H9 (cell line): Measurements from ENCODE around the gene SLC37A4. TPM values are rescaled to one million over a fixed set of nuclear protein-coding genes. Genes with fewer than 3 reads are reported as not detected.

Source experiments
- DNase-seq: peaks from one replicate; pipeline ENCODE4 v3.0.0-alpha.2; 2017
- H2AFZ ChIP-seq: one replicate; pipeline ENCODE4 v1.6.1; 2013; ENCODE audit warnings: mild to moderate bottlenecking, low read length, control low read depth, moderate library complexity
- H2AK5ac ChIP-seq: 2 replicates; pipeline ENCODE4 v1.6.1; 2013; ENCODE audit warnings: low read length, control low read depth, mixed read lengths; ENCODE audit not compliant: insufficient read length
- H2BK120ac ChIP-seq: one replicate; pipeline ENCODE4 v1.6.1; 2013; ENCODE audit warnings: low read depth, mild to moderate bottlenecking, low read length, control low read depth, inconsistent platforms; ENCODE audit not compliant: poor library complexity, severe bottlenecking
- H2BK12ac ChIP-seq: 2 replicates; pipeline ENCODE4 v1.6.1; 2013; ENCODE audit warnings: low read length, control low read depth, mixed read lengths, low read depth; ENCODE audit not compliant: insufficient read length
- H2BK15ac ChIP-seq: 2 replicates; pipeline ENCODE4 v1.6.1; 2013; ENCODE audit warnings: low read depth, low read length, control low read depth
- H2BK20ac ChIP-seq: one replicate; pipeline ENCODE4 v1.6.1; 2013; ENCODE audit warnings: low read depth, mild to moderate bottlenecking, low read length, control low read depth, inconsistent platforms; ENCODE audit not compliant: poor library complexity, severe bottlenecking
- H2BK5ac ChIP-seq: 2 replicates; pipeline ENCODE4 v1.6.1; 2013; ENCODE audit warnings: low read length, control low read depth, mixed read lengths; ENCODE audit not compliant: insufficient read length
- H3K14ac ChIP-seq: 2 replicates; pipeline ENCODE4 v1.6.1; 2013; ENCODE audit warnings: low read length, control low read depth; ENCODE audit not compliant: insufficient read depth
- H3K18ac ChIP-seq: 2 replicates; pipeline ENCODE4 v1.6.1; 2013; ENCODE audit warnings: low read depth, mild to moderate bottlenecking, mixed read lengths, low read length, control low read depth; ENCODE audit not compliant: insufficient read length
- H3K23ac ChIP-seq: 2 replicates; pipeline ENCODE4 v1.6.1; 2013; ENCODE audit warnings: low read length, control low read depth, mixed read lengths, low read depth; ENCODE audit not compliant: insufficient read length
- H3K23me2 ChIP-seq: 2 replicates; pipeline ENCODE4 v1.6.1; 2013; ENCODE audit warnings: low read depth, mild to moderate bottlenecking, mixed read lengths, low read length, control low read depth; ENCODE audit not compliant: insufficient read length, poor library complexity, severe bottlenecking
- H3K27ac ChIP-seq: 2 replicates; pipeline ENCODE4 v1.5.1; 2013; ENCODE audit warnings: low read length, control low read depth, mixed read lengths, low read depth; ENCODE audit not compliant: insufficient read length
- H3K27me3 ChIP-seq: 2 replicates; pipeline ENCODE4 v1.6.1; 2013; ENCODE audit warnings: low read length, control low read depth, inconsistent platforms; ENCODE audit not compliant: insufficient read depth
- H3K4ac ChIP-seq: 2 replicates; pipeline ENCODE4 v1.6.1; 2013; ENCODE audit warnings: low read depth, mild to moderate bottlenecking, control low read depth, inconsistent platforms, low read length, moderate library complexity
- H3K4me1 ChIP-seq: 2 replicates; pipeline ENCODE4 v1.6.1; 2013; ENCODE audit warnings: low read length, control low read depth, inconsistent platforms; ENCODE audit not compliant: insufficient read depth
- H3K4me2 ChIP-seq: 2 replicates; pipeline ENCODE4 v1.6.1; 2013; ENCODE audit warnings: low read length, control low read depth, mixed read lengths; ENCODE audit not compliant: insufficient read length, insufficient read depth
- H3K56ac ChIP-seq: 2 replicates; pipeline ENCODE4 v1.6.1; 2013; ENCODE audit warnings: low read depth, mild to moderate bottlenecking, mixed read lengths, low read length, control low read depth; ENCODE audit not compliant: insufficient read length
- H3K79me1 ChIP-seq: 2 replicates; pipeline ENCODE4 v1.6.1; 2013; ENCODE audit warnings: low read depth, mild to moderate bottlenecking, moderate library complexity, low read length, control low read depth, inconsistent platforms; ENCODE audit not compliant: insufficient read depth, poor library complexity, severe bottlenecking
- H3K79me2 ChIP-seq: 2 replicates; pipeline ENCODE4 v1.6.1; 2013; ENCODE audit warnings: low read length, control low read depth, inconsistent platforms; ENCODE audit not compliant: insufficient read depth
- H3K9ac ChIP-seq: 2 replicates; pipeline ENCODE4 v1.6.1; 2013; ENCODE audit warnings: low read length, control low read depth, mixed read lengths; ENCODE audit not compliant: insufficient read length; ENCODE audit errors: extremely low read depth
- H3K9me3 ChIP-seq: one replicate; pipeline ENCODE4 v1.6.1; 2013; ENCODE audit warnings: low read depth, low read length, inconsistent platforms; ENCODE audit not compliant: control insufficient read depth
- H3T11ph ChIP-seq: one replicate; pipeline ENCODE4 v1.6.1; 2013; ENCODE audit warnings: mild to moderate bottlenecking, low read length, control low read depth, inconsistent platforms
- H4K20me1 ChIP-seq: one replicate; pipeline ENCODE4 v1.6.1; 2013; ENCODE audit not compliant: control insufficient read depth, insufficient read length, insufficient read depth
- H4K5ac ChIP-seq: 2 replicates; pipeline ENCODE4 v1.6.1; 2013; ENCODE audit warnings: low read depth, mild to moderate bottlenecking, mixed read lengths, low read length, control low read depth; ENCODE audit not compliant: insufficient read length
- H4K8ac ChIP-seq: replicated peaks from 2 replicates; pipeline ENCODE4 v1.6.1; 2013; ENCODE audit warnings: low read length, control low read depth, mixed read lengths, low read depth; ENCODE audit not compliant: insufficient read length
- H4K91ac ChIP-seq: 2 replicates; pipeline ENCODE4 v1.6.1; 2013; ENCODE audit warnings: low read depth, mild to moderate bottlenecking, moderate library complexity, mixed read lengths, low read length, control low read depth; ENCODE audit not compliant: insufficient read length
- H3K27ac Mint-ChIP-seq, 3 experiments: 2 replicates in 2 of 3; 3 replicates in 1 of 3; pipeline ENCODE4 v1.8.0; 2020 to 2021; ENCODE audit warnings: mixed read lengths in 3 of 3, mild to moderate bottlenecking in 1 of 3, moderate library complexity in 1 of 3
- H3K27me3 Mint-ChIP-seq: 2 replicates; pipeline ENCODE4 v1.8.0; 2021; ENCODE audit warnings: low read depth, mild to moderate bottlenecking, moderate library complexity, mixed read lengths
- H3K36me3 Mint-ChIP-seq, 3 experiments: 2 replicates in 2 of 3; 3 replicates in 1 of 3; pipeline ENCODE4 v1.8.0; 2020 to 2021; ENCODE audit warnings: low read depth in 3 of 3, mixed read lengths in 3 of 3; ENCODE audit not compliant: insufficient read depth in 1 of 3
- H3K4me1 Mint-ChIP-seq, 2 experiments: 2 replicates each; pipeline ENCODE4 v1.8.0; 2020; ENCODE audit warnings: mixed read lengths in 2 of 2
- H3K4me3 Mint-ChIP-seq, 2 experiments: 2 replicates in 1 of 2; 3 replicates in 1 of 2; pipeline ENCODE4 v1.8.0; 2020 to 2021; ENCODE audit warnings: mild to moderate bottlenecking in 2 of 2, mixed read lengths in 2 of 2, moderate library complexity in 1 of 2
- H3K9me3 Mint-ChIP-seq, 2 experiments: 2 replicates in 1 of 2; 3 replicates in 1 of 2; pipeline ENCODE4 v1.8.0; 2020; ENCODE audit warnings: mild to moderate bottlenecking in 2 of 2, mixed read lengths in 2 of 2, moderate library complexity in 1 of 2
- WGBS: extraction: QIAGEN DNeasy Blood & Tissue Kit; methylation state at CpG from one replicate; pipeline ENCODE4 v1.1.7; 2013; ENCODE audit warnings: missing lambda C conversion rate, low lambda C conversion rate, mixed read lengths; ENCODE audit not compliant: insufficient read length; ENCODE audit errors: extremely low coverage; 5-methylcytosine and 5-hydroxymethylcytosine counted together
- total RNA-seq: library from RNA; stranded (reverse); gene quantifications from 2 replicates; pipeline ENCODE4 v1.2.1, GENCODE V29; 2021
- TF ChIP-seq, protein P1 (sequence below): fragments of 200-600 bp; sonication (generic); conservative IDR thresholded peaks from 3 replicates; pipeline ENCODE4 v1.8.0; 2021; ENCODE audit warnings: antibody characterized with exemption, mild to moderate bottlenecking

SLC37A4 gene
- total RNA-seq, 1 experiment from 2014 or later = 41.0 TPM

- H3K27me3 ChIP-seq = no peaks in the 10 kb centered on the region
- H4K8ac ChIP-seq = no peak overlapping the region
- no peak overlapping the region for H2AFZ ChIP-seq
- Mint-ChIP-seq H3K27me3 (no peaks in the 10 kb centered on the region), H3K27ac (peak overlapping the region; percentile 87 to 98 (median 98); a peak in 6 of 7 replicates), H3K4me1 (peaks cover 17 to 18% of the 10 kb centered on the region in 2 experiments), H3K9me3 (peaks cover 0 to 1% of the 10 kb centered on the region in 2 experiments; a peak in 2 of 5 replicates), H3K36me3 (peaks cover 31 to 71% (median 54%) of the 10 kb centered on the region in 3 experiments), H3K4me3 (peak overlapping the region; percentile 95 to 99)
- H2BK5ac ChIP-seq = no peak overlapping the region
- H3K4me2 ChIP-seq = peak overlapping the region; percentile 68
- TF ChIP-seq, protein P1, sequence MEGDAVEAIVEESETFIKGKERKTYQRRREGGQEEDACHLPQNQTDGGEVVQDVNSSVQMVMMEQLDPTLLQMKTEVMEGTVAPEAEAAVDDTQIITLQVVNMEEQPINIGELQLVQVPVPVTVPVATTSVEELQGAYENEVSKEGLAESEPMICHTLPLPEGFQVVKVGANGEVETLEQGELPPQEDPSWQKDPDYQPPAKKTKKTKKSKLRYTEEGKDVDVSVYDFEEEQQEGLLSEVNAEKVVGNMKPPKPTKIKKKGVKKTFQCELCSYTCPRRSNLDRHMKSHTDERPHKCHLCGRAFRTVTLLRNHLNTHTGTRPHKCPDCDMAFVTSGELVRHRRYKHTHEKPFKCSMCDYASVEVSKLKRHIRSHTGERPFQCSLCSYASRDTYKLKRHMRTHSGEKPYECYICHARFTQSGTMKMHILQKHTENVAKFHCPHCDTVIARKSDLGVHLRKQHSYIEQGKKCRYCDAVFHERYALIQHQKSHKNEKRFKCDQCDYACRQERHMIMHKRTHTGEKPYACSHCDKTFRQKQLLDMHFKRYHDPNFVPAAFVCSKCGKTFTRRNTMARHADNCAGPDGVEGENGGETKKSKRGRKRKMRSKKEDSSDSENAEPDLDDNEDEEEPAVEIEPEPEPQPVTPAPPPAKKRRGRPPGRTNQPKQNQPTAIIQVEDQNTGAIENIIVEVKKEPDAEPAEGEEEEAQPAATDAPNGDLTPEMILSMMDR = no peak
- peak overlapping the region; percentile 81 for H3K9ac ChIP-seq
- peak overlapping the region; percentile 40 for H4K5ac ChIP-seq
- no peaks in the 10 kb centered on the region for H4K20me1 ChIP-seq
- no peaks in the 10 kb centered on the region; the same call in 1 of the 2 replicates for H3K79me2 ChIP-seq
- no peak overlapping the region for H3K56ac ChIP-seq
- H3T11ph ChIP-seq = no peak overlapping the region
- H3K18ac ChIP-seq = peak overlapping the region; percentile 23
- peaks cover 11% of the 10 kb centered on the region for H3K23me2 ChIP-seq
- peak; percentile 55 for DNase-seq
- H2BK20ac ChIP-seq = no peak overlapping the region
- H3K4me1 ChIP-seq = no peaks in the 10 kb centered on the region
- WGBS = no CpG with 5 or more reads among the region's 19 CpGs
- no peak overlapping the region for H2BK120ac ChIP-seq
- H3K14ac ChIP-seq = peak overlapping the region; percentile 42
- no peak overlapping the region for H3K23ac ChIP-seq
- no peak overlapping the region for H3K4ac ChIP-seq
- H2BK12ac ChIP-seq = no peak overlapping the region
- H3K27ac ChIP-seq = peak overlapping the region; percentile 41
- no peak overlapping the region for H2AK5ac ChIP-seq
- H2BK15ac ChIP-seq = no peak overlapping the region
- no peaks in the 10 kb centered on the region for H3K9me3 ChIP-seq
- H3K79me1 ChIP-seq = no peaks in the 10 kb centered on the region
- H4K91ac ChIP-seq = no peak overlapping the region
These were observed 32.3 kb downstream of the SLC37A4 start for GRCh38 chr11:118998388-118998717.
